Testis (tissue), 3 donors: ENCODE measurements around the gene PDSS1. TPM values are rescaled to one million over a fixed set of nuclear protein-coding genes. Genes with fewer than 3 reads are reported as not detected.

Experiments
- DNase-seq: peaks from one replicate; pipeline ENCODE4 v3.0.0-alpha.2; 2019
- H3K27ac ChIP-seq, 2 donors: fragments of 200-600 bp; sonication (generic); one replicate each; pipeline ENCODE4 v1.5.1; 2019
- H3K27me3 ChIP-seq: fragments of 200-600 bp; sonication (generic); one replicate; pipeline ENCODE4 v1.5.1; 2019
- H3K36me3 ChIP-seq: fragments of 200-600 bp; sonication (generic); one replicate; pipeline ENCODE4 v1.5.1; 2017; ENCODE audit warnings: low read depth; ENCODE audit errors: missing control alignments
- H3K4me1 ChIP-seq: fragments of 200-600 bp; sonication (generic); one replicate; pipeline ENCODE4 v1.5.1; 2019
- H3K4me3 ChIP-seq, 2 donors: fragments of 200-600 bp; sonication (generic); one replicate each; pipeline ENCODE4 v1.5.1; 2017 to 2019
- H3K9me3 ChIP-seq: fragments of 200-600 bp; sonication (generic); one replicate; pipeline ENCODE4 v1.5.1; 2017
- CTCF ChIP-seq, 3 experiments: fragments of 450-650 bp in 2 of 3; fragments of 200-600 bp in 1 of 3; sonication (generic) in 1 of 3; IDR thresholded peaks; one replicate each; pipeline ENCODE4 v1.5.1; 2016 to 2019; ENCODE audit warnings: antibody characterized with exemption in 3 of 3, mild to moderate bottlenecking in 2 of 3, moderate library complexity in 1 of 3
- POLR2A ChIP-seq: fragments of 450-650 bp; IDR thresholded peaks from one replicate; pipeline ENCODE4 v1.6.1; 2017; ENCODE audit warnings: antibody characterized with exemption, mild to moderate bottlenecking, moderate library complexity
- WGBS, 2 donors: methylation state at CpG; one replicate each; pipeline ENCODE4 v1.1.5; 2018; 5-methylcytosine and 5-hydroxymethylcytosine counted together
- intact Hi-C: fragments of 100-400 bp; cut with DNase I; formaldehyde crosslinking; loops from one replicate; pipeline ENCODE4 v1.15.1; 2023; ENCODE audit warnings: low total_unique reads
- polyA plus RNA-seq: library from polyadenylated mRNA; stranded (reverse); fragments of 350-450 nt; fragmentation: Illumina TruSeq; extraction: RNeasy Lipid Tissue Mini Kit (QIAGEN cat#74804); gene quantifications from one replicate; pipeline ENCODE4 v1.2.3, GENCODE V29; 2014; ENCODE audit warnings: low read depth, low replicate concordance; ENCODE audit not compliant: insufficient read depth
- total RNA-seq, 2 donors: library from RNA; depleted of rRNA; stranded (reverse); fragments of >200 nt; gene quantifications; one replicate each; pipeline ENCODE4 v1.2.3, GENCODE V29; 2016

PDSS1 gene
- total and polyA plus RNA-seq, 3 donors from 2014 or later, result 8.9 to 10.1 (median 9.6) TPM

GRCh38 chr10:26703096-26703495, 5.6 kb downstream of the PDSS1 start:
- 94 to 97% methylated on average over 4 of the region's 4 CpGs for WGBS, 2 donors
- DNase-seq, result no peak
- Histone ChIP-seq H3K36me3 (no peaks in the 10 kb centered on the region), H3K9me3 (no peaks in the 10 kb centered on the region), H3K27ac (no peak overlapping the region), H3K27me3 (no peaks in the 10 kb centered on the region), H3K4me1 (peaks cover 4% of the 10 kb centered on the region), H3K4me3 (no peak overlapping the region)
- intact Hi-C loops, result no loop called here
- no peak for TF ChIP-seq POLR2A
- no peak for TF ChIP-seq CTCF (IDR thresholded peaks at IDR 0.05)

- Histone ChIP-seq H3K4me3 (no peak overlapping the region), H3K27me3 (no peaks in the 10 kb centered on the region), H3K27ac (no peak overlapping the region), H3K9me3 (no peaks in the 10 kb centered on the region), H3K4me1 (no peaks in the 10 kb centered on the region), H3K36me3 (no peaks in the 10 kb centered on the region)
- intact Hi-C loops, result no loop called here
- TF ChIP-seq CTCF (IDR thresholded peaks at IDR 0.05) (no peak), POLR2A (no peak)
- DNase-seq, result no peak
- 86 to 90% methylated on average over 9 of the region's 9 CpGs for WGBS, 2 donors
Measured at GRCh38 chr10:26703974-26704373, 6.5 kb downstream of the PDSS1 start.

GRCh38 chr10:26706206-26706605, 8.7 kb downstream of the PDSS1 start:
- Histone ChIP-seq H3K4me3 (no peak overlapping the region), H3K36me3 (no peaks in the 10 kb centered on the region), H3K4me1 (no peaks in the 10 kb centered on the region), H3K27me3 (no peaks in the 10 kb centered on the region), H3K9me3 (no peaks in the 10 kb centered on the region), H3K27ac (no peak overlapping the region)
- 56 to 73% methylated on average over 6 of the region's 6 CpGs for WGBS, 2 donors
- no peak for DNase-seq
- intact Hi-C loops, result no loop called here
- no peak for TF ChIP-seq POLR2A
- TF ChIP-seq CTCF (IDR thresholded peaks at IDR 0.05), result no peak

- peak overlapping the region; percentile 9 to 20 for H3K4me3 ChIP-seq
- DNase-seq, result peak; percentile 70
- no peaks in the 10 kb centered on the region for H3K36me3 ChIP-seq
- H3K9me3 ChIP-seq, result no peaks in the 10 kb centered on the region
- H3K27ac ChIP-seq, result no peak overlapping the region
- no peaks in the 10 kb centered on the region for H3K27me3 ChIP-seq
- WGBS, 2 donors, result 56 to 58% methylated on average over 10 of the region's 10 CpGs
- TF ChIP-seq POLR2A (no peak), CTCF (IDR thresholded peaks at IDR 0.05) (no peak)
- H3K4me1 ChIP-seq, result no peaks in the 10 kb centered on the region
- intact Hi-C loops, result no loop called here
Measured at GRCh38 chr10:26706936-26707335, 9.4 kb downstream of the PDSS1 start.

GRCh38 chr10:26711324-26711723, 13.8 kb downstream of the PDSS1 start:
- WGBS, 2 donors, result 78 to 91% methylated on average over 5 of the region's 5 CpGs
- no peak for DNase-seq
- Histone ChIP-seq H3K4me3 (no peak overlapping the region), H3K9me3 (no peaks in the 10 kb centered on the region), H3K36me3 (no peaks in the 10 kb centered on the region), H3K27me3 (no peaks in the 10 kb centered on the region), H3K27ac (no peak overlapping the region), H3K4me1 (no peaks in the 10 kb centered on the region)
- intact Hi-C loops, result no loop called here
- TF ChIP-seq CTCF (IDR thresholded peaks at IDR 0.05) (no peak), POLR2A (no peak)
